ENCODE results near the gene SPARCL1. TPM values are rescaled to one million over a fixed set of nuclear protein-coding genes. Genes with fewer than 3 reads are reported as not detected.

Gene SPARCL1
- polyA plus RNA-seq, 1 of the 3 experiments (the other 2 are of a cell fraction), result not detected

DNA sequence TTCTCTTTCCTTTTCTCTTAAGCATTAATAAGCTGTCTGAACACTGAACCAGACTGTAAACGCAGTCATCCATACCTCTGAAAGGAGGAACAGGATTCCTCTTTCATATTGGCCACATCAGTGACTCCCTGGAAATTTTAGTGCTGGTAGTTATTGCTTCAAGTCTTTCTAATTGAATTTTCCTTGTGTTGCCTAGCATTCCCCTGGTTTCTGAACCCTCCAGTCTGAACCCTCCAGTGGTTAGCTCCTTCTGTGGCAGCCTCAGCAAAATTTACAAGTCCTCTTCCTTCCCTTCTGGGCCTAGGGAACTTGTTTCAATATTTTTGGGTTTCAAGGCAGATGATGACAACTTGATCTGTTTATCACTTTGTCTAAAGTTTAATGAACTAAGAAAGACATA, 7.9 kb downstream of the SPARCL1 start:
- no peak overlapping the region for H3K4me2 ChIP-seq
- peaks cover 8% of the 10 kb centered on the region; the same call in 1 of the 2 replicates for H3K9me3 ChIP-seq
- H3K79me2 ChIP-seq (ENCODE audit: insufficient read depth), result no peaks in the 10 kb centered on the region
- CTCF ChIA-PET, result interaction anchor here (1.3 kb wide), 1 partner anchor 1025 kb away, joined by 3 read pairs; no protein-coding TSS in a partner anchor
- H3K4me1 ChIP-seq (ENCODE audit: control insufficient read depth in 1 of 2, insufficient read depth in 2 of 2, low read depth in 1 of 2, low read length in 1 of 2), result peaks cover 4 to 9% of the 10 kb centered on the region in 2 experiments; a peak in 3 of 4 replicates
- no peak overlapping the region for H3K4me3 ChIP-seq (ENCODE audit: low read depth in 2 of 2, low read length in 1 of 2)
- H3F3A ChIP-seq (replicated peaks; ENCODE audit: insufficient read depth), result no peaks in the 10 kb centered on the region
- DNase-seq, result no peak
- POLR2A ChIA-PET, result no interaction called here
- WGBS (ENCODE audit: low lambda C conversion rate), result 96% methylated on average over 1 of the region's 1 CpG
- no peak overlapping the region; the same call in 1 of the 2 replicates for H2AFZ ChIP-seq (ENCODE audit: low read depth)
- H3K36me3 ChIP-seq (replicated peaks in 1 of 2; ENCODE audit: control insufficient read depth in 1 of 2, insufficient read depth in 2 of 2, low read length in 1 of 2), result no peaks in the 10 kb centered on the region
- H3K27ac ChIP-seq (ENCODE audit: low read depth in 2 of 2, low read length in 1 of 2), result peak overlapping the region in 1 of 2 experiments; percentile 85; a peak in 2 of 4 replicates
- TF ChIP-seq USF2 (IDR thresholded peaks at IDR 0.05; ENCODE audit: borderline replicate concordance, low read depth, low read length) (no peak), ZBTB33 (IDR thresholded peaks at IDR 0.05; ENCODE audit: borderline replicate concordance, low read depth) (no peak)
- H3K9me2 ChIP-seq, result no peaks in the 10 kb centered on the region
- no peaks in the 10 kb centered on the region for H4K20me1 ChIP-seq (ENCODE audit: insufficient read depth)
- H3K27me3 ChIP-seq (ENCODE audit: insufficient read depth), result no peaks in the 10 kb centered on the region
- H3K9ac ChIP-seq, result no peak overlapping the region

DNA sequence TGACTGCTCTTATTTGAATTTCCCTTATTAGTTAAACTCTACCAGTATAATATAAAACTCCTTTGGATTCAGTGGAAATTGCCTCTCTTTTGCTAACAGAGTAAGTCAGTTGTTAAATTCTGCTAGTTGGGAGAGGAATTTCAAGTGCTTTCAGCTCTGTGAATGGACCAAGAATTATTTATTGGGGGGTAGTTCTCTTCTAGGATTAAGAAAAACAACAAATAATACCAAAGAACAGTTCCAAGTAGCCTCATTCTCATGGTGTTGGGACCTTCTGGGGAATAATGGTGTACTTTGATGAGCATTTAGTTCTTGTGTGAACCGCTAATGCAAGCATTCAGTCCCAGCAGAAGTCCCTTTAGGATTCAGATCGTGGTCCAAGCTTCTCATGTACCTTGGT, 11.6 kb downstream of the SPARCL1 start:
- POLR2A ChIA-PET, result no interaction called here
- Histone ChIP-seq H3K79me2 (ENCODE audit: insufficient read depth) (no peaks in the 10 kb centered on the region), H3K9me3 (no peaks in the 10 kb centered on the region), H3K27ac (ENCODE audit: low read depth in 2 of 2, low read length in 1 of 2) (no peak overlapping the region), H4K20me1 (ENCODE audit: insufficient read depth) (no peaks in the 10 kb centered on the region), H3K27me3 (ENCODE audit: insufficient read depth) (no peaks in the 10 kb centered on the region), H3K36me3 (replicated peaks in 1 of 2; ENCODE audit: control insufficient read depth in 1 of 2, insufficient read depth in 2 of 2, low read length in 1 of 2) (no peaks in the 10 kb centered on the region), H2AFZ (ENCODE audit: low read depth) (no peak overlapping the region), H3K4me2 (no peak overlapping the region), H3K9ac (no peak overlapping the region), H3K4me3 (ENCODE audit: low read depth in 2 of 2, low read length in 1 of 2) (no peak overlapping the region), H3F3A (replicated peaks; ENCODE audit: insufficient read depth) (peaks cover 3% of the 10 kb centered on the region), H3K4me1 (ENCODE audit: control insufficient read depth in 1 of 2, insufficient read depth in 2 of 2, low read depth in 1 of 2, low read length in 1 of 2) (peaks cover 4 to 9% of the 10 kb centered on the region in 2 experiments; a peak in 3 of 4 replicates), H3K9me2 (no peaks in the 10 kb centered on the region)
- no peak for DNase-seq
- no peak for TF ChIP-seq IRF3 (IDR thresholded peaks at IDR 0.05; ENCODE audit: low read depth, low read length)
- CTCF ChIA-PET, result interaction anchor here (1.0 kb wide), 1 partner anchor 142 kb away, joined by 3 read pairs; no protein-coding TSS in a partner anchor
- 81% methylated on average over 2 of the region's 2 CpGs for WGBS (ENCODE audit: low lambda C conversion rate)

GRCh38 chr4:87516683-87517082, 12.5 kb downstream of the SPARCL1 start:
- no peak overlapping the region for H3K27ac ChIP-seq (ENCODE audit: low read depth in 2 of 2, low read length in 1 of 2)
- WGBS (ENCODE audit: low lambda C conversion rate), result 92% methylated on average over 3 of the region's 3 CpGs
- DNase-seq, result no peak
- H3K27me3 ChIP-seq (ENCODE audit: insufficient read depth), result no peaks in the 10 kb centered on the region
- POLR2A ChIA-PET, result no interaction called here
- no peaks in the 10 kb centered on the region for H3K9me2 ChIP-seq
- H3K36me3 ChIP-seq (replicated peaks in 1 of 2; ENCODE audit: control insufficient read depth in 1 of 2, insufficient read depth in 2 of 2, low read length in 1 of 2), result no peaks in the 10 kb centered on the region
- H3K4me2 ChIP-seq, result no peak overlapping the region
- no peak overlapping the region for H3K4me3 ChIP-seq (ENCODE audit: low read depth in 2 of 2, low read length in 1 of 2)
- H4K20me1 ChIP-seq (ENCODE audit: insufficient read depth), result no peaks in the 10 kb centered on the region
- H3K4me1 ChIP-seq (ENCODE audit: control insufficient read depth in 1 of 2, insufficient read depth in 2 of 2, low read depth in 1 of 2, low read length in 1 of 2), result peaks cover 4 to 9% of the 10 kb centered on the region in 2 experiments; a peak in 3 of 4 replicates
- H2AFZ ChIP-seq (ENCODE audit: low read depth), result no peak overlapping the region
- peaks cover 4% of the 10 kb centered on the region for H3F3A ChIP-seq (replicated peaks; ENCODE audit: insufficient read depth)
- H3K79me2 ChIP-seq (ENCODE audit: insufficient read depth), result no peaks in the 10 kb centered on the region
- H3K9me3 ChIP-seq, result no peaks in the 10 kb centered on the region
- CTCF ChIA-PET, result interaction anchor here (1.0 kb wide), 1 partner anchor 141 kb away, joined by 3 read pairs; no protein-coding TSS in a partner anchor
- H3K9ac ChIP-seq, result no peak overlapping the region
- TF ChIP-seq, protein P1, sequence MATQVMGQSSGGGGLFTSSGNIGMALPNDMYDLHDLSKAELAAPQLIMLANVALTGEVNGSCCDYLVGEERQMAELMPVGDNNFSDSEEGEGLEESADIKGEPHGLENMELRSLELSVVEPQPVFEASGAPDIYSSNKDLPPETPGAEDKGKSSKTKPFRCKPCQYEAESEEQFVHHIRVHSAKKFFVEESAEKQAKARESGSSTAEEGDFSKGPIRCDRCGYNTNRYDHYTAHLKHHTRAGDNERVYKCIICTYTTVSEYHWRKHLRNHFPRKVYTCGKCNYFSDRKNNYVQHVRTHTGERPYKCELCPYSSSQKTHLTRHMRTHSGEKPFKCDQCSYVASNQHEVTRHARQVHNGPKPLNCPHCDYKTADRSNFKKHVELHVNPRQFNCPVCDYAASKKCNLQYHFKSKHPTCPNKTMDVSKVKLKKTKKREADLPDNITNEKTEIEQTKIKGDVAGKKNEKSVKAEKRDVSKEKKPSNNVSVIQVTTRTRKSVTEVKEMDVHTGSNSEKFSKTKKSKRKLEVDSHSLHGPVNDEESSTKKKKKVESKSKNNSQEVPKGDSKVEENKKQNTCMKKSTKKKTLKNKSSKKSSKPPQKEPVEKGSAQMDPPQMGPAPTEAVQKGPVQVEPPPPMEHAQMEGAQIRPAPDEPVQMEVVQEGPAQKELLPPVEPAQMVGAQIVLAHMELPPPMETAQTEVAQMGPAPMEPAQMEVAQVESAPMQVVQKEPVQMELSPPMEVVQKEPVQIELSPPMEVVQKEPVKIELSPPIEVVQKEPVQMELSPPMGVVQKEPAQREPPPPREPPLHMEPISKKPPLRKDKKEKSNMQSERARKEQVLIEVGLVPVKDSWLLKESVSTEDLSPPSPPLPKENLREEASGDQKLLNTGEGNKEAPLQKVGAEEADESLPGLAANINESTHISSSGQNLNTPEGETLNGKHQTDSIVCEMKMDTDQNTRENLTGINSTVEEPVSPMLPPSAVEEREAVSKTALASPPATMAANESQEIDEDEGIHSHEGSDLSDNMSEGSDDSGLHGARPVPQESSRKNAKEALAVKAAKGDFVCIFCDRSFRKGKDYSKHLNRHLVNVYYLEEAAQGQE (IDR thresholded peaks at IDR 0.05; ENCODE audit: low read depth, low read length), result no peak
- no peak for TF ChIP-seq RAD21 (IDR thresholded peaks at IDR 0.05; ENCODE audit: low read length)
- TF ChIP-seq CHD2 (IDR thresholded peaks at IDR 0.05; ENCODE audit: low read length, partially characterized antibody), result no peak
- TF ChIP-seq, protein P2, sequence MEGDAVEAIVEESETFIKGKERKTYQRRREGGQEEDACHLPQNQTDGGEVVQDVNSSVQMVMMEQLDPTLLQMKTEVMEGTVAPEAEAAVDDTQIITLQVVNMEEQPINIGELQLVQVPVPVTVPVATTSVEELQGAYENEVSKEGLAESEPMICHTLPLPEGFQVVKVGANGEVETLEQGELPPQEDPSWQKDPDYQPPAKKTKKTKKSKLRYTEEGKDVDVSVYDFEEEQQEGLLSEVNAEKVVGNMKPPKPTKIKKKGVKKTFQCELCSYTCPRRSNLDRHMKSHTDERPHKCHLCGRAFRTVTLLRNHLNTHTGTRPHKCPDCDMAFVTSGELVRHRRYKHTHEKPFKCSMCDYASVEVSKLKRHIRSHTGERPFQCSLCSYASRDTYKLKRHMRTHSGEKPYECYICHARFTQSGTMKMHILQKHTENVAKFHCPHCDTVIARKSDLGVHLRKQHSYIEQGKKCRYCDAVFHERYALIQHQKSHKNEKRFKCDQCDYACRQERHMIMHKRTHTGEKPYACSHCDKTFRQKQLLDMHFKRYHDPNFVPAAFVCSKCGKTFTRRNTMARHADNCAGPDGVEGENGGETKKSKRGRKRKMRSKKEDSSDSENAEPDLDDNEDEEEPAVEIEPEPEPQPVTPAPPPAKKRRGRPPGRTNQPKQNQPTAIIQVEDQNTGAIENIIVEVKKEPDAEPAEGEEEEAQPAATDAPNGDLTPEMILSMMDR (IDR thresholded peaks at IDR 0.05), result no peak
- TF ChIP-seq GATA2 (CRISPR knock-in tag; IDR thresholded peaks at IDR 0.05), result no peak
- TF ChIP-seq USF2 (IDR thresholded peaks at IDR 0.05; ENCODE audit: borderline replicate concordance, low read depth, low read length), result no peak
